ENCODE data around the gene PIGR.

PIGR gene

GRCh38 chr1:206946261-206946660 is at the start of gene PIGR:
PIGR (minus strand) TSS chr1:206946466; CDS start chr1:206940531, 5,935 bp downstream.
- DNase-seq (ENCODE audit: low read depth in 2 of 2, low spot score in 1 of 2): no peak

DNA sequence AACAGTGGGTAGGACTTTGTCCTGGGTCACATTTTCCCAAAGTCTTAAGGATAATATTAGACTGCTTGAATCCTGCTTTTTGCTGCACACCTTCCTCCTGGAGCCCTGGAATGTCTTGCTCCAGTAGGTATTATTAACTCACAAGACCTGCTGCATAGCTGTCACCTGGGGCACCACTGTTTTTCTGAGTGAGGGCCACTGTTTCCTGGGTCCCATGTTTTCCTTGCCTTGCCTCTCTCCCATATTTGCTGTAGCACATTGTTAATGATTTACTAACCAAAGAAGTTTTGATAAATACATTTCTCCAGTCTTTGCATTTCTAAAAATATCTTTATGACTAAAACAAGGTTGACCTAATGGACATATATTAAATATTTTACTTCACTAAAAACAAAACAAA is 46.5 kb upstream of the PIGR start:
- no peak for DNase-seq (ENCODE audit: low read depth in 2 of 2, low spot score in 1 of 2)

DNA sequence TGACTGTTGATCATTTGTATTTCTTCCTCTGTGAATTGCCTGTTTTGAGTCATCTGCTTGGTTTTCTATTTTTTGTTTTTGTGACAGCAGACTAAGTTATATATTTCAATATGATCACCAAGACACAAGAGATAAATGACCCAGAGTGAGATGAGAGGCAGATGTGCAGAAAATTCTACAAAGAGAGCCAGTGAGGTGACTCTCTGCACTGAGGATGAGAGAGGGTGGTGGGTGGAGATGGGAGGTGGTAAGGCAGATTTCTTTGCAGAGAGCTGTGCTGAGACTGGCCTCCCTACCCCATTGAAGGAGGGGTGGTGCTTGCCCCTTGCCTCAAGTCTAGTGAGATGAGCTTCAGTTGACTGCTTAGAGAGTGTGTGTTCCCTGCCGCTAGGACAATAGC is 41.6 kb upstream of the PIGR start:
- no peak for DNase-seq (ENCODE audit: low read depth in 2 of 2, low spot score in 1 of 2)

GRCh38 chr1:206986885-206987284 is 40.6 kb upstream of the PIGR start:
- no peak for DNase-seq (ENCODE audit: low read depth in 2 of 2, low spot score in 1 of 2)

DNA sequence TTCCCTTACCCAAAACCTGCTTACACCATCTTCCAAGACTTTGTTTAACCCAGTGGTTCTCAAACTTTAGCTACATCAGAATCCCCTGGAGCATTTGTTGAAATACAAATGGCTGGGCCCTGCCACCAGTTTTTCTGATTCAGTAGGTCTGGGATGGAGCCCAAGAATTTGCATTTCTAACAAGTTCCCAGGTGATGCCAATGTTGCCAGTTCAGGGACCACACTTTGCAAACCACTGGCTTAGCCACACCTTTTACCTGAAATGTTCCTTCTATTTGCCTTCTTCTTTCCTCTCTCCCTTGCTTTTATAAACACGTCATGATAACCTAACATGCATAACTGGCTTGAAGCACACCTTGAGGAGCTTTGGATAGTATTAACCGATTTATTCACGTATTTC is 40.1 kb upstream of the PIGR start:
- no peak for DNase-seq (ENCODE audit: low read depth in 2 of 2, low spot score in 1 of 2)

DNA sequence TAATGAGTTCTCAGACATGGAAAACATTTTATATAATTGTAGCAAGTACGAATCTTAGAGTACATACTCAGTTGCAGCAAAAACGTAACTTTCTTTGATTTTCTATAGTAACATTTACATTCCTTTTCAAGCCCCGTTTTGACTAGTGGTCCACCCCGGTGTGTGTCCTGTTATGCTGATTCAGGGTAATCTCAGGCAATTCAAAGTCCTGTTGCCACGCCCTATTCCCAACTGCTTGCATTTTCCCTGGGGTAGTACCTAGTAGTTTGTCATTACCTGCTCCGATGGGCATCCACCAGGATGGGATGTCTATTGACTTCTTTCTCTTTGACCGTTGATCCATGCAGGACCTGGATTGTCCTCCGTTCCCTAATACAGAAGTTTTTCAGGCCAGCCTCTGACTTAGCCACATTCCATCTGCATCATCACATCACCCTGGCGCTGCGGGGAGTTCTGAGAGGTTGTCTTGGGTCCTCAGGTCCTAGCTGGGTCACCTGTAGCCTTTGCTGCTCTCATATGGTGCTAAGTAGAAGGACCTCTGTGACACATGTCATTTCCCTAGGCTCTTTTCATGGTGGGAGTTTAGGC is 39.0 kb upstream of the PIGR start:
- no peak for DNase-seq (ENCODE audit: low read depth in 2 of 2, low spot score in 1 of 2)

DNA sequence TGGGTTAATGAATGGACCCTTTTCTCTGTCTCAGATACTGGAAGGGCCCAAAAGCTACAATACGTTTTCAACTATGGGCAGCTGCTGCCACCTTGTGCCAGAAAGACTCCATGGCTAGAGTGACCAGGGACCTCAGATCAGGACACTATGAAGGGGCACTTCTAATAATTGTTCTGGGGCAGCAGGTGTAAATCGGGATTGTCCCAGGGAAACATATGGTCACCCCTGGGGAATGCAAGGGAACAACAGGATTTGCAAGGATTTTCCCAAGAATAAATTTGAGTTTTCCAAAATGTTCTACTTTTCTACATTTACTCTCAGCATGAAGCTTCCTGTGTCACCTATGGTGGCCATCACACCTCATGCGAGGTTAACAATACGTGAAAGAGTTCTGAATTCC is 36.0 kb upstream of the PIGR start:
- DNase-seq (ENCODE audit: low read depth in 2 of 2, low spot score in 1 of 2): peak; percentile 12 to 24

DNA sequence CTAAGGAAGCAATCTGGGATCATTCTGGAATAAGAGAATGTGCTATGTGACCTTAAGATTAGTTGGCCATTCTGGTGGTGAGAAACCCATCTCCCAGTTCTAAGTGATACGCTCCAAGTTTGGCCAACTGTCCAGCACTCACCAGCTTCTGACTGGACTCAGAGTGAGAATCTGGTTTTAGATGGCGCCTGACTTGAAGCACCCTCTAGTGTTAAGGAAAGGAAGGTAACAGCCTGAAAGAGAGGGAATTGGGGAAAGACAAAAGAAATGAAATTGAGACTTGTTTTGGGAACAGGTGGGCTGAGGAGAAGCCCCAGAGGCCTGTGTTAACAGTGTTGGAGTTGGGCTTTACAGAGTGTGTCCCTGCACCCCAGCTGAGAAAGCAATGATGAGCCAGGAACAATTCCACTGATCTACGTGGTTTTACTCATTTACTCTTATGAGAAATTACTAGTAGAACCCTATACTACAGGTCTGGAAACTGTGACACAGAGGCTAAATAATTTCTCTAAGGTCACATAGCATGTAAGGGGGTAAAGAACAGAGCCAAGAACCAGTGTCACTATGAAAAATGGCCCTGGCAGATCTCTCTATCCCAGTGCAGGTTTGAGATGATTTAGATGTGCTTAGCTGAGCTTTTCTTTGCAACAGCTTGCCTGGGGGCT is 33.2 kb upstream of the PIGR start:
- DNase-seq (ENCODE audit: low read depth in 2 of 2, low spot score in 1 of 2): no peak

DNA sequence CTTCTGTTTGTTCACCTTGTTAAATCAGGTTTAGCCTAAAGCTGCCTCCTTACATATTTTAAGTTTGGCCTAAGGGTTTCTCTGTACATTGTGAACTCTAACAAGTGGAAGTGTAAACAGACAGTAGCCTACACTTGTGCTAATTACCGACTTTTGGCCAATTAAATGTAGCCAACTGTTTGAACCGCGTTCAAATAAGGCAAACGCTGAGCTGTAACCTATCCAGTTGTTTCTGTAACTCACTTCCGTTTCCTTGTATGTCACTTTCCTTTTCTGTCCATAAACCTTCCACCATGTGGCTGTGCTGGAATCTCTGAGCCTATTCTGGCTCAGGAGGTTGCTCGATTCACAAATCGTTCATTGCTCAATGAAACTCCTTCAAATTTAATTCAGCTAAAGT is 32.0 kb upstream of the PIGR start:
- no peak for DNase-seq (ENCODE audit: low read depth in 2 of 2, low spot score in 1 of 2)

- no peak for DNase-seq (ENCODE audit: low read depth in 2 of 2, low spot score in 1 of 2)
Observed at GRCh38 chr1:206975306-206975705, 29.0 kb upstream of the PIGR start.

- no peak for DNase-seq (ENCODE audit: low read depth in 2 of 2, low spot score in 1 of 2)
Observed at GRCh38 chr1:206974140-206974539, 27.9 kb upstream of the PIGR start.

GRCh38 chr1:206972728-206973127 is 26.5 kb upstream of the PIGR start:
- no peak for DNase-seq (ENCODE audit: low read depth in 2 of 2, low spot score in 1 of 2)

DNA sequence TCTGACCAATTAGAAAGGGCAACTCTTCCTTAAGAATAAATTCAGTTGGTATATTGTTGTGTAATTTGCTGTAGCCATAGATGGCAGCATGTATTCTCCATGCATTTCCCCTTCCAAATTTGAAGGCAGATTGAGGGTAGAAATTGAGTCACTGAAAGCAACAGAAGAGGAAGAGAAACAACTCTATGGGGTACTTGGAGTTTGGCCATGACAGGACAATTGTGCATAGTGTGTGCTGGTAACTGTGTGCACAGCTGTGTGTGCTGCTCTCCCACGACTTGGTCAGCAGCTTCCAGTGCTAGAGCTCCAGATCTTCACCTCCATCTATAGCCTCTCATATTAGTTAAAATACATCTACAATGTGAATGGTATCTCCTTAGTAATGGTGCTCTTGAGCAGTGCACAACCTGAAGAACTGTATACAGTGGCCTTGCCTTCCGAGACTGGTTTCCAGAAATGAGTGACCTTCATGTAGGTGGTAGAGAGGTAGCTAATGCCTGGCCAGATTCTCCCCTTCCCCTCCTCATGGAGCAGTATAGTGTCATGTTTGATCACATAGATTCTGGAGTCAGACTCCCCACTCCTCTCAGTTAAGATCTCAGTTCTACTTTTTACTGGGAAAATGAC is 24.9 kb upstream of the PIGR start:
- no peak for DNase-seq (ENCODE audit: low read depth in 2 of 2, low spot score in 1 of 2)

- no peak for DNase-seq (ENCODE audit: low read depth in 2 of 2, low spot score in 1 of 2)
Observed at GRCh38 chr1:206970446-206970845, 24.2 kb upstream of the PIGR start, which contains the start of gene FCAMR. FCAMR (minus strand) TSS chr1:206970460; CDS start chr1:206970125, 335 bp downstream.

GRCh38 chr1:206969090-206969489 is 22.8 kb upstream of the PIGR start:
- DNase-seq (ENCODE audit: low read depth in 2 of 2, low spot score in 1 of 2): no peak

DNA sequence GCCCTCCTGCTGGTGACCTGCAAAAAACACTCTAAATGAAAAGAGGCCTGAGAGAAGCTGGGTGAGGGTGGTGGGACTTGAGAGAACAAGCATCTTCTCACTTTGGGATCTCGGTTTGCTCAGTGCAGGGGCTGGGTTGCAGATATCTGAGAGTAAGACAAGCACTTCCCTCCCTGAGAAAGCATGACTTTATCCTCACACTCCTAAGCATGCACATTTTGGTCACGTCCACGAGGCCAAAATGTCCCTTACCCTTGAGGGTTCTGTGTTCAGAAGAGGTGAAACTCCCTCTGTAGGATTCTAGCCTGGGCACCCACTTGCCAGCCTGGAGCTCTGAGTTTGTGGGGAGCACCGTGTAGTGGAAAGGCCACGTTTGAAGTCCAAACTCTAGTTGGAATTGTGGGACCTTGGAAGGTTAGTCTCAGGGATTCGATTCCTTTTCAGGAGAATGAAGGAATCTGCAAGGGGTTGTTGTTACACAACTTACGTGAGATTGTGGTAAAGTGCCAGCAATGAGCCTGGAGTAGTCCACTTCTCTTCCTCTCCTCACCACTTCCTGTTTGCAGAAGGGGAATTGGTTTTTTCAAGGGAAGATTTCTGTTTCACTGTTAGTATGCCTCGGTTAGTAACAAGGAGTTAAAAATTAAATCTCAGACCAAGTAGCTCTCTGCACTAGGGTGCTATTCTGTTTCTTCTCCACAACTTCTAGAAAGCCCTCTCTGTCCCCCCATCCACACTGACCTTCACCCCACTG is 21.0 kb upstream of the PIGR start:
- DNase-seq (ENCODE audit: low read depth in 2 of 2, low spot score in 1 of 2): no peak

DNA sequence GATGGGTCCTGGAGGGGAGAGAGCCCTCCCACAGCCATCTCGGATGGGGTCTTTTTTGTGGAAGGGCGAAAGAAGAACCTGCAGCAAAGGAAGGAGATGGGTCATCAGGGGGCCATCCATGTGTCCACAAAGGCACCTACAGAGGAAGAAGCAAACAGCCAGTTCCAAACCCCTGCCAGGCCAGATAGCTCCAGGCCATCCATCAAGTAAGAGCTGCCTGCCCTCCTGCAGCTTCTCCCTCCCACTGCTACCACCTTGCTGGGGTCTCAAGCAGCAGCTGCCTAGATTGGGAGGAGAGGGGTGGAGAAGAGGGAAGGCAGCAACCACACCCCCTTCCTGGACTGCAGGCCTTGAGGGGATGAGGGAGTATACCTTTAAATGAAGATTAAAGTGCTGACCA is 19.5 kb upstream of the PIGR start:
- DNase-seq (ENCODE audit: low read depth in 2 of 2, low spot score in 1 of 2): no peak

DNA sequence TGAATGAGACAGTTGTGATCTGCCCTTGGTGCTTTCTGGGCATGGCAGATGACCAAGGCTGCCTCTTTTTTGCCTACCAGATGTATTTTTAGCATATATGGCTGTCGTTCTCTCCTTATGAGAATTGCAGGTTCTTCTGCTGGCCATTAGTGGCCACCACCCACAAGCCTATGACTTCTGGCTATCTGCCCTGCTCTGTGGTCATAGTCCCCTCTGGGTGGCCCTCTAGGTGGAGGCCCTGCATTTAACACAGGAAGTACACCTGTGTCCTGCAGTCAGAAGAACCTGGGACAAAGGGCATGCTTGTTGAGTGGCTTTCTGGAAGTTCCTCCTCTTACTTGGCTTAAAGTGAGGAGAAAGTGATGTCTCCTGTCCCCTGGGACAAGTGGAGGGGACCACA is 17.5 kb upstream of the PIGR start:
- DNase-seq (ENCODE audit: low read depth in 2 of 2, low spot score in 1 of 2): no peak

DNA sequence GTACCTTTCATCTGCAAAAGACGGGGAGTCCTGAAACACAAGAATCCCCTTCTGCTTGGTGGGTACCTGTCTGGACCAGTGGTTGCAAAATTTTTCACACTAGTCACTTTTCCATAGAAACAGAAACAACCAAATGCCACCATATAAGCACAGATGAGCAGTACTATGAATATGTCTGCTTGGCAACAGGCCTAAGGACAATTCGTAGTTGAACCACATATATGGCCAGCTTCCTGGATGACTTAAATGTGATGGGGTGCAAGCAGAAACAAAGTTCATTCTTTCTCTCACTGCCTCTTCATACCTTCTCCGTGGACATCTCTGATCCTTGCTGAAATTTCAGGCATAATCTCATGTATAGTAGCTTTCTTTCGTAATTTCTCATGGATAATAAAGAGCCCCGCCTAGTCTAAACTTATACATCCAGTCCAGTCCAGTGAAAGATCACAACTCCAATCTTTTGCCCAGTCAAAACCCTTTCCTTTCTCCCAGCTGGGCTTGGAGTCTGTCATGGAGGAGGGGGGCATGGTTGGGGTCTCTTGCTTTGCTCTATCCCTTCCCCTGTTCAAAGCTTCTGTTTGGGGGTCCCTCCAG is 16.9 kb upstream of the PIGR start:
- no peak for DNase-seq (ENCODE audit: low read depth in 2 of 2, low spot score in 1 of 2)

GRCh38 chr1:206962272-206962671 is 16.0 kb upstream of the PIGR start:
- DNase-seq (ENCODE audit: low read depth in 2 of 2, low spot score in 1 of 2): no peak

GRCh38 chr1:206961668-206962067 is 15.4 kb upstream of the PIGR start:
- DNase-seq (ENCODE audit: low read depth in 2 of 2, low spot score in 1 of 2): no peak
